Activated CD4-positive, alpha-beta T cell treated with anti-CD3 and anti-CD28 coated beads, Interleukin-2, amount 10 ng/mL, durations not matched to agents 7 days and 5 days (primary cell): Measurements from ENCODE around the gene CREB5. TPM values are rescaled to one million over a fixed set of nuclear protein-coding genes. Genes with fewer than 3 reads are reported as not detected.

Source experiments
- CTCF ChIA-PET: fragments of 350-600 bp; sonication (Branson Sonifier 250); formaldehyde crosslinking; loops from one replicate; lab custom pipeline; 2021; ENCODE audit warnings: antibody characterized with exemption; lab: Charles Lee
- POLR2A ChIA-PET: fragments of 350-600 bp; sonication (Branson Sonifier 250); formaldehyde crosslinking; loops from one replicate; lab custom pipeline; 2021; ENCODE audit warnings: antibody characterized with exemption; lab: Charles Lee
- DNase-seq: peaks from one replicate; pipeline ENCODE4 v3.0.0-alpha.2; 2020
- H3K27ac Mint-ChIP-seq: one replicate; pipeline ENCODE4 v1.8.0; 2021; ENCODE audit warnings: mild to moderate bottlenecking, moderate library complexity, mixed read lengths
- H3K27me3 Mint-ChIP-seq: one replicate; pipeline ENCODE4 v1.8.0; 2021; ENCODE audit warnings: mixed read lengths
- H3K36me3 Mint-ChIP-seq: one replicate; pipeline ENCODE4 v1.8.0; 2021; ENCODE audit warnings: low read depth, mixed read lengths
- H3K4me1 Mint-ChIP-seq: one replicate; pipeline ENCODE4 v1.8.0; 2021; ENCODE audit warnings: mixed read lengths
- H3K4me3 Mint-ChIP-seq: one replicate; pipeline ENCODE4 v1.8.0; 2021; ENCODE audit warnings: mild to moderate bottlenecking, moderate library complexity, mixed read lengths
- H3K9me3 Mint-ChIP-seq: one replicate; pipeline ENCODE4 v1.8.0; 2021; ENCODE audit warnings: mixed read lengths
- total RNA-seq, 2 experiments: library from RNA; stranded (reverse); gene quantifications; one replicate each; pipeline ENCODE4 v1.2.3, GENCODE V29; 2021

CREB5 gene
- total RNA-seq, 2 experiments from 2014 or later, result not detected

DNA sequence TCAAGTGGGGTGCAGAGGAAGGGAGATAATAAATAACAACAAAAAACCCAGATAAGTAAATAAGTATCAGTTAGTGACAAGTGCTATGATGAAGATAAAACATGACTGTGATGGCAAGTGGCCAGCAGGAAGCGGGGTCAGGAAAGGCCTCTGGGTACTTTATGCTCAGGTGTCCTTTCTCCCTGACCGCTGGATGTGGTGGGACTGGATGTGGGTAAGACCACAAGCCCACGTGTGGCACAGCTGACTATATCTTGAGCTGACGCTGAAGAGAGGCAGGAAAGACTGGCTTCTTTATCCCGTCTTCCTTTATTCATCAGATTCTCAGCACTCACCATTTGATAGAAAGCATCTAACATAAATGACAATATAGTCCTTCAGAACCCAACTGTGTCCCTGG is 87.8 kb downstream of the CREB5 start:
- Mint-ChIP-seq H3K9me3 (no peaks in the 10 kb centered on the region), H3K36me3 (no peaks in the 10 kb centered on the region), H3K27ac (no peak overlapping the region), H3K4me1 (no peaks in the 10 kb centered on the region), H3K4me3 (no peak overlapping the region), H3K27me3 (peaks cover 12% of the 10 kb centered on the region)
- DNase-seq, result no peak
- CTCF ChIA-PET, result no interaction called here
- POLR2A ChIA-PET, result no interaction called here

DNA sequence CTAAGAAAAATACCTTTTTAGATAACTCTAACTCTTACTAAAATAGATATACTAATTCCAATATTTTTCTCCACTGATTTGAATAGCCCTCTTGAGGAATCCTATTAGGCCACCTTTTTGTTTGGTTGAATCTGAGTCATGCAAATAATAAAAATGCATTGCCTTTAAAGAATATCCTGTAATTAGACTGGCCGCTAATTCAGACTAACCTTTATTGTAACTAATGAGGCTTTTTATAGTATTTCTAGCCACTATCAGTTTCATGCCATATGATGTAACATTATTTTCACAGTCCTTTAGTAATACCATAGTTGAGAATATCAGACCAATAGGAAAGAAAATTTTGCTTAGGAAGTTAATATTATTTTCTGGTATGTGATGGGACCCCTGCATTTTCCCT is 90.1 kb downstream of the CREB5 start:
- Mint-ChIP-seq H3K4me3 (no peak overlapping the region), H3K27me3 (peaks cover 10% of the 10 kb centered on the region), H3K27ac (no peak overlapping the region), H3K36me3 (no peaks in the 10 kb centered on the region), H3K9me3 (no peaks in the 10 kb centered on the region), H3K4me1 (no peaks in the 10 kb centered on the region)
- DNase-seq, result no peak
- CTCF ChIA-PET, result no interaction called here
- POLR2A ChIA-PET, result no interaction called here

DNA sequence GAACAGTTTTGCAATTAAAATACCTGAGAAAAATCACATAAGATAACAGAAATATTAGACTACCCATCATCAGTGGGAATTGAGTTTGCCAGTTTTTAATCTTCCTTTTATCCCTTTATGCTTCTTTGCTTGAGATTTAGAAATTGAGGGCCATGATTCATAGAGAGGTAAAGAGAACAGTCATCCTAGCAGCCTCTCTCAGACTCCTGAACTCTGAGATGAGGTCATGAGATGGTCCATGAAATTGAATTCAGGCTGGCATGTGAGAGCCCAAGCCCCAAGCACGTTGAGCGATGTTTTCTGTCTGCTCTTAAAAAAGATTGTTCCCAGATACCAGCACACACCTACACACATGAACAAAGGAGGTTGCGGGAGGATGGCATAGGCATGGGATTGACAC is 91.1 kb downstream of the CREB5 start:
- Mint-ChIP-seq H3K27ac (no peak overlapping the region), H3K9me3 (no peaks in the 10 kb centered on the region), H3K4me1 (no peaks in the 10 kb centered on the region), H3K4me3 (no peak overlapping the region), H3K36me3 (no peaks in the 10 kb centered on the region), H3K27me3 (peaks cover 10% of the 10 kb centered on the region)
- no peak for DNase-seq
- ChIA-PET POLR2A (no interaction called here), CTCF (interaction anchor here (1.2 kb wide), 1 partner anchor 24 kb away, joined by 3 read pairs; no protein-coding TSS in a partner anchor)

DNA sequence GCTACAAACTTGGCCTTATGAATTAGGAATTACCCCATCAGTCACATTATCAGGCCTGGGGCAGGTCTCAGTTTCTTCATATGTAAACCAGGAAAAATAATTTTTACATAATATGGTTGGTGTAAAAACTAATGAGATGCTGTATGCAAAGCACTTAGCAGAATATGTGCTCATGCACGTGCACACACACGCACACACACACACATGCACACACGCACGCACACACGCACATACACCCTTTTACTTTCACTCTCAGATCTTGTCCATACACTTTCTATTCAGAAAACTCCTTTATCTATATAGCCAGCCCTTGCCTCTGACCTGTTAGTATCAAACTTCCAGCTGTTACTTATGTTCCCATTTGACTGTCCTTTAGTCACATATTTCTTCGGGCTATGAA is 92.7 kb downstream of the CREB5 start:
- Mint-ChIP-seq H3K27me3 (peaks cover 3% of the 10 kb centered on the region), H3K4me3 (no peak overlapping the region), H3K4me1 (peaks cover 3% of the 10 kb centered on the region), H3K9me3 (no peaks in the 10 kb centered on the region), H3K36me3 (no peaks in the 10 kb centered on the region), H3K27ac (no peak overlapping the region)
- no peak for DNase-seq
- ChIA-PET CTCF (no interaction called here), POLR2A (no interaction called here)

DNA sequence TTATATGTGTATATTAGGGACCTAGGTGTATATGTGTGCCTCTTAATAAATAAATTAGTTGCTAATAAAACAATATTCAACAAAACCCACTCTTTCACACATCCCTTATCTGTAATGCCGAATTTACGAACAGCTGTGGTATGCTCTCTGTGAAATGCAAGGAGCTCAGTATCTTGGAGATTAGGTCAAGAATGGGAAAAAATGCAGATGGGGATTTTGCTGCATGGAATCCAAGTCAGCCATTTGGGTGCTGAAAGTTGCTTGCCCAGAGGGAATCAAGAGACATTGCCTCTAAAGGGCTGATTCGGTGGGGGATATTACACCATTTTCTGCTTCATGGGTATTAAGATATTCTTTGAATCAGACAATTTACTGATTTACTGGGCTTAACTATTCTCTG is 93.5 kb downstream of the CREB5 start:
- CTCF ChIA-PET, result no interaction called here
- POLR2A ChIA-PET, result no interaction called here
- Mint-ChIP-seq H3K27ac (no peak overlapping the region), H3K4me3 (no peak overlapping the region), H3K4me1 (peaks cover 3% of the 10 kb centered on the region), H3K36me3 (no peaks in the 10 kb centered on the region), H3K9me3 (no peaks in the 10 kb centered on the region), H3K27me3 (peaks cover 4% of the 10 kb centered on the region)
- DNase-seq, result no peak

DNA sequence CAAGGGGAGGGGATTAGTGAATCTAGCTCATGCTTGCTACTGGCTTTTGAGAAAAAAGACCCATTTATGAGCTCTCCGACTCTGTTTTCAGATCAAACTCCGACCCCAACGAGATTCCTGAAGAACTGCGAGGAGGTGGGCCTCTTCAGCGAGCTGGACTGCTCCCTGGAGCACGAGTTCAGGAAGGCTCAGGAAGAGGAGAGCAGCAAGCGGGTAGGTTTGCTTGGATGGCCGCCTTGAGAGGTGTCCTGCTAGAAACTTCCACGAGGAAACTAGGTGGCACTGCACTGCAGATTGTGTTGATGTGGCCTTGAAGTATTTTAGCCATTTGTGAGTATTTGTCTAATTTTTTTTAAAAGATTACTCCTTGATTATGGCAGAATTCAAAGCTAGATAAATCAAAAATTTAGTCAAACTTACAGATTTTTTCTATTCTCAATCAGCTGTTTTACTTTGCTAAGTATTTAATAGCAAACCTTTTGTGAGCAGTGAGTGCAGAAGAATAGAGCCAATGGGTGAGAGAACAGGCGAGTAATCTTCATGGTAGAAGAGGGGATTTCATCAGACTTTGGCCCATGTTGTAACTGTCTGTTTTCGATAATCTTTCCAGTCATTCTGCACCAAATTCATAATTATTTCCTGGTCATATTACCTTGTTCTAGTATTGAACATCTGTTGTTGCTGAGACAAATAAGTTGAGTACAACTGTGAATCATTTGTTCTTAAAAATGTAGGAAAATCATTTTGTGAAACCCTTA is 95.4 kb downstream of the CREB5 start:
- no peak overlapping the region for H3K4me3 Mint-ChIP-seq
- no peak for DNase-seq
- H3K27ac Mint-ChIP-seq, result no peak overlapping the region
- no peaks in the 10 kb centered on the region for H3K36me3 Mint-ChIP-seq
- H3K9me3 Mint-ChIP-seq, result no peaks in the 10 kb centered on the region
- H3K4me1 Mint-ChIP-seq, result peaks cover 3% of the 10 kb centered on the region
- ChIA-PET CTCF (interaction anchor here (1.0 to 1.2 kb wide), 2 partner anchors 15 to 30 kb away, joined by 3 to 4 read pairs; no protein-coding TSS in a partner anchor), POLR2A (no interaction called here)
- H3K27me3 Mint-ChIP-seq, result peaks cover 7% of the 10 kb centered on the region

DNA sequence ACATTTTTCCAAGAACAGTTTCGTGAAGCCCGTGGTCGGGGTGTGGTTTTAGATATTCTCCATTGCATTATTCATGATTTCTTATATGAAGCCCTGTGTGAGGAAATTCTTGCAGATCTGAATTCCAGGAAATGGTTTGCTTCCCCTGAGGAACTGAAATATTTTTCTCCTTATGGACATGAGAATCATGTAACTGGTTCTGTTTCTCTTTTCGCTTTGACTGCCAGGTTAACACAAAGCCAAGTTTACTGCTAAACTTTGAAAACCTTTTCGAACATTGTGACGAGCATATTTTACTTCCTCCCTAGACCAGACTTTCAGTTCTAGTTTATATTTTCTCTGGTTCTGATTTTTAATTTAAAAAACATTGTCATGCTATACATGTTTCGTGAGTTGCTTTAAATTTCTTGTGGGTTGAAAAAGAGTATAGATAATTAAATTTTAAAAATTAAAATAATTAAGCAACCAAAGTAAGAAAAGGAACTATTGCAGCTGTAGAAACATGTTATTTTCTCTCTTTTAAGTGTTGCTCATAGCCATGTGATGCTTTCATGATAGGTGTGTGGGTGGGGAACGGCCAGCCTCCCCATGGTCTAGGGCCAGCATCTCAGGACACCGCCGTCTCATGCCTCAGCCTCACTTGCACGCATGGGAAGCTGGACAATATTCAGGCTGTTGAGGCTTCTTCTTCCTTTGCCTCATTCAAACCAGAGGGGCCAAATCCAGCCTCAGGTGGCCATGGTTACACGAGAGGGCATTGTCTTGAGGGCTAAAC is 97.1 kb downstream of the CREB5 start:
- peaks cover 7% of the 10 kb centered on the region for H3K27me3 Mint-ChIP-seq
- no peak for DNase-seq
- no peaks in the 10 kb centered on the region for H3K9me3 Mint-ChIP-seq
- ChIA-PET POLR2A (no interaction called here), CTCF (no interaction called here)
- H3K4me3 Mint-ChIP-seq, result no peak overlapping the region
- no peak overlapping the region for H3K27ac Mint-ChIP-seq
- peaks cover 3% of the 10 kb centered on the region for H3K4me1 Mint-ChIP-seq
- no peaks in the 10 kb centered on the region for H3K36me3 Mint-ChIP-seq

DNA sequence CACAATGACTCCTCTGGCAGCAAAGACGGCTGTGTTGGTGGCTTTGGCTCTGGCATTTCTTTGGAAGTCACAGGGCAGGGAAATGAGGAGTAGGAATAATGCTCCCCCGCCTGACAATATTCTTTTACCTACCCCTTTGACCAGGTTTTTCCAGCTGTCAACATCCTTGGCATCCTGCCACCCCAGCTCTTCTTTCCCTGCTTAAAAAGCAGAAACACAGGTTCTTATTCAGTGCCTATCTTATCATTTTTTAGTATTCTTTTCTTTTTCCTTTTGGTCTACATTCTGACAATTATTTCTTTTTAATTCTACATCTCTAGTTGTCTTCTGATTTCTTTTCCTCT is 97.7 kb downstream of the CREB5 start:
- H3K27ac Mint-ChIP-seq, result no peak overlapping the region
- CTCF ChIA-PET, result no interaction called here
- H3K9me3 Mint-ChIP-seq, result no peaks in the 10 kb centered on the region
- no peak overlapping the region for H3K4me3 Mint-ChIP-seq
- peaks cover 7% of the 10 kb centered on the region for H3K27me3 Mint-ChIP-seq
- peaks cover 3% of the 10 kb centered on the region for H3K4me1 Mint-ChIP-seq
- POLR2A ChIA-PET, result no interaction called here
- no peak for DNase-seq
- H3K36me3 Mint-ChIP-seq, result no peaks in the 10 kb centered on the region

DNA sequence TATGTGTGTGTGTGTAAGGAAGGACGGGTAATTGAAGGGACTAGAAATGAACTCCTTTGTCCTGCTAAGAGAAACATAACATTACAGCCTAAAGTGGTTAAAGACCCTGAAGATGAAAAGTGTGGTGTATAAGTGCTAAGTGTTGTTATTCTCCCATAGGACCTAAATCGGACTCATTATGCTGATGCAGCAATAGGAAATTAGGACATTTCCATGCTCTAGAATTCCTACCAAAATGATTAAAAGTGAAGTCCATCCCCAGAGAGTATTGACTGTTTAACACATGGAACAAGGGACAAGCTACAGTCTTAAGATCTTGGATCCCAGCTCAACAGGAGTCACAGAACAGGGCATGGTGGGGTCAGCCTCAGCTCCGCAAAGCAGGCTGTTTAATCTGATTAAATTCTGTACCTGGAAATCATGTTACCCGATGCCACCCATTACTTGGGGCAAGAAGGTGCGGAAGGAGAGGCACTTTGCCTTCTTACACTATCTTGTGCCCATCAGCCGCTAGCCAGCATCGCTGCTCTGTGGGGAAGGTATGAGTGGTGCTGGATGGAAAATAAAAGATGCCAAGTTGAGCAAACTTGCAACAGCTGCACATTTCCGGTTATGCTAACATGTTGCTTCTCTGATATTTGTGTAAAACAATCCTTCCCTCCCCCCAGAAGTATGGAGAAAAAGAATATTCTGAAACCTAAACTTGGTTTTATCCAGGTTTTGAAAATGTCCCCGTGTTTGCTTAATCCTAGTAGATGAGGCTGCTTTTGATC is 100.5 kb downstream of the CREB5 start:
- peaks cover 3% of the 10 kb centered on the region for H3K4me1 Mint-ChIP-seq
- CTCF ChIA-PET, result no interaction called here
- H3K27ac Mint-ChIP-seq, result no peak overlapping the region
- no peaks in the 10 kb centered on the region for H3K9me3 Mint-ChIP-seq
- DNase-seq, result no peak
- H3K27me3 Mint-ChIP-seq, result peaks cover 7% of the 10 kb centered on the region
- H3K4me3 Mint-ChIP-seq, result no peak overlapping the region
- POLR2A ChIA-PET, result no interaction called here
- H3K36me3 Mint-ChIP-seq, result no peaks in the 10 kb centered on the region

DNA sequence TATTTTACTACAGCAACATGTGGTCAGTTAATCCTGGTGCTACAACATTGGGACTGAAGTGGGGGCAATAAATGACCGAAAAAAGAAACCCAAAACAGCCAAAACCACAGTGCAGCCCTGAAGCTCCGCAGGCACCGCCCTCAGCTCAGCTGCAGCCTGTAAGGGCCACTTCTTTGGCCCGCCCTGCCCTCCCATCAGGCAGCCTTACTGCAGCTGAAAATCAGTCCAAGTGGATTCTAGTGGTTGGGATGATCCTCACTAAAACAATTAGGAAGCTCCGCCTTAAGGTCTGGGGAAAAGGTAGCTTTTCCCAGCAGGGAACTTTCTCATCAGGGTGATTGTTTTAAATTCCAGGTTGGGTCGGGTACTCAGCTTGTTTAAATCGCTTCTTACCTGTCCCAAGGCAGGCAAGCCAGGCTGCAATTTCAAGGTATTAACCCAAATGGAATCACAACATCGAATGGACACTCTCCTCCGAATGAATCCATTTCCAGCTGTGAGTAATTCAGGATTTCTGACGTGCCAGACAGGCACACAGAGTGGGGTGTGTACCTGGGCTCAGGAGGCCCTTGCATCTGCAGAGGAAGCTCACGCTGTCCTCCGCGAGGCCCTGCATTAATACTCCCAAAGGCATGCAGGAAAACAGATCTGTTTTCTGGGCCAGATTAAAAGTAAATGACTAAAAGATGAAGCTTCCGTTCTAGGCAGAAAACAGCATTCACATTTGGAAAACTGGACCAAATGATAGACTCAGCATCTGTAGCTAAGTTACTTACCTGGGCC is 104.3 kb downstream of the CREB5 start:
- ChIA-PET CTCF (interaction anchor here (0.6 kb wide), 1 partner anchor 13 kb away, joined by 3 read pairs; no protein-coding TSS in a partner anchor), POLR2A (no interaction called here)
- Mint-ChIP-seq H3K4me1 (no peaks in the 10 kb centered on the region), H3K27ac (no peak overlapping the region), H3K27me3 (no peaks in the 10 kb centered on the region), H3K4me3 (no peak overlapping the region), H3K36me3 (no peaks in the 10 kb centered on the region), H3K9me3 (no peaks in the 10 kb centered on the region)
- no peak for DNase-seq

DNA sequence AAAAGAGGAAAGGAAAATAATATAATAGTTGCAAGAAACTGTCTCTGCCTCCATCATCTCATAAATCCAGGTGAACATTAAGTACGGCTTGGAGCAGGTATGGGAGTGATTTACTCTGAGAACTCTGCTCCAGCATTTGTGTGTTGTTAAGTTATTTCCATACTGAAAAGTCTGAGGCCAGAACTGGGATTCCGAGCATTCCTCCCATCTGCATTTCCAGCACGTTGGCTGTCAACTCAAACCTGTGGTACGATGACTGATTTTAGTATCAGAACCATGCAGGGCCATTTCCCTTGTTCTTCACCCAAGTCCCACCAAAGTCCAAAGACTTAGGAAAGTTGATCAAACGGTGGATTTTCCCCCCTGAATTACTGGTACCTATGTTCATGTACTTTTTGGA is 104.9 kb downstream of the CREB5 start:
- Mint-ChIP-seq H3K27ac (no peak overlapping the region), H3K9me3 (no peaks in the 10 kb centered on the region), H3K4me1 (no peaks in the 10 kb centered on the region), H3K36me3 (no peaks in the 10 kb centered on the region), H3K4me3 (no peak overlapping the region), H3K27me3 (no peaks in the 10 kb centered on the region)
- DNase-seq, result no peak
- POLR2A ChIA-PET, result no interaction called here
- CTCF ChIA-PET, result no interaction called here

DNA sequence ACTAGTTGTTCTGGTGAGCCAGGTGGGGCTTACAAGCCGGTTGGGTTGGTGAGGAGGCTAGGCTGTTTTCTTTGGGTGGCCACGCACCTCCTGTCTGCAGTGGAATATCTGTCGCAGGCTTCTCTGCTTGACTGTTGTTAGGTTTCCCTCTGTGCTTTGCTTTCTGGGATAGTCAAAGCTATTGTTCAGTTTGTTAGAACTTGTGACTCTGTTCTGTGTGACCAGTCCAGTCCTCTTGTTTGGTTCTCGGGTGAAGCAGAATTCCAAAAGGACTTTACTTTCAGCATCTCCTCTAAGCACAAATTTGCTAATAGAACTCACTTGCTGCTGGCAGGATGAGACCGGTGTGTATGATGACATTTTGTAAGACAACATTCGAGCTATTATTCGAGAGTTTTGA is 105.3 kb downstream of the CREB5 start:
- no peak overlapping the region for H3K27ac Mint-ChIP-seq
- no peak for DNase-seq
- CTCF ChIA-PET, result no interaction called here
- POLR2A ChIA-PET, result no interaction called here
- no peaks in the 10 kb centered on the region for H3K36me3 Mint-ChIP-seq
- H3K4me3 Mint-ChIP-seq, result no peak overlapping the region
- no peaks in the 10 kb centered on the region for H3K4me1 Mint-ChIP-seq
- no peaks in the 10 kb centered on the region for H3K9me3 Mint-ChIP-seq
- H3K27me3 Mint-ChIP-seq, result no peaks in the 10 kb centered on the region
